HepG2 (cell line): ENCODE data around the gene GALR1. TPM values are rescaled to one million over a fixed set of nuclear protein-coding genes. Genes with fewer than 3 reads are reported as not detected.

Experiments used
- ATAC-seq: fragments of 200-7000 bp; cut with Tn5 transposase; 3 replicates; pipeline ENCODE4 v1.9.1; 2020; ENCODE audit warnings: mild to moderate bottlenecking, moderate library complexity
- BruUV-seq: library from RNA; stranded (reverse); fragments of 400-500 nt; replicated peaks from 2 replicates; lab custom pipeline; 2021; lab: Mats Ljungman, UMichigan
- CTCF ChIA-PET: fragments of 300-600 bp; formaldehyde crosslinking; extraction: SDS; loops from one replicate; lab custom pipeline; 2021; ENCODE audit warnings: low total read pairs, inconsistent platforms, low intra/inter-chr PET ratio; lab: Yijun Ruan, JAX
- POLR2A ChIA-PET: fragments of 350-600 bp; sonication (Branson Sonifier 250); formaldehyde crosslinking; loops from one replicate; lab custom pipeline; 2020; ENCODE audit warnings: antibody characterized with exemption, inconsistent platforms; lab: Yijun Ruan, JAX
- DNase-seq: peaks from one replicate; pipeline ENCODE4 v3.0.0-alpha.2; 2015; ENCODE audit warnings: low spot score
- FAIRE-seq: peaks from 3 replicates; lab custom pipeline; 2011; peaks lifted over from hg19 to GRCh38; lab: Jason Lieb, UNC
- H2AFZ ChIP-seq: one replicate; pipeline ENCODE4 v1.6.1; 2011; ENCODE audit warnings: low read length, inconsistent platforms
- H3K27ac ChIP-seq: fragments of 300-600 bp; 3 replicates; pipeline ENCODE4 v1.8.0; 2011; ENCODE audit warnings: mixed run types, mild to moderate bottlenecking, mixed read lengths, low read length, inconsistent platforms; ENCODE audit not compliant: insufficient read depth; ENCODE audit errors: extremely low read length
- H3K27me3 ChIP-seq, 2 experiments: fragments of 200-600 bp in 1 of 2; 2 replicates in 1 of 2; 3 replicates in 1 of 2; pipeline versions ENCODE4 v1.6.0 to v1.8.0; 2011; ENCODE audit warnings: low read length in 2 of 2, mild to moderate bottlenecking in 2 of 2, moderate library complexity in 2 of 2, inconsistent platforms in 1 of 2; ENCODE audit not compliant: insufficient read depth in 2 of 2, control insufficient read depth in 1 of 2
- H3K36me3 ChIP-seq, 2 experiments: fragments of 200-600 bp in 1 of 2; replicated peaks in 1 of 2; 2 replicates in 1 of 2; 3 replicates in 1 of 2; pipeline versions ENCODE4 v1.5.1 to v1.8.0; 2011; ENCODE audit warnings: low read length in 2 of 2, inconsistent platforms in 1 of 2; ENCODE audit not compliant: insufficient read depth in 2 of 2, control insufficient read depth in 1 of 2
- H3K4me1 ChIP-seq: 2 replicates; pipeline ENCODE4 v1.5.1; 2012; ENCODE audit warnings: low read length, inconsistent platforms; ENCODE audit not compliant: insufficient read depth
- H3K4me2 ChIP-seq: 2 replicates; pipeline ENCODE4 v1.6.0; 2011; ENCODE audit warnings: low read depth, low read length, inconsistent platforms
- H3K4me3 ChIP-seq, 3 experiments: fragments of 200-600 bp in 1 of 3; sonication (generic), shearing (Covaris generic) in 1 of 3; replicated peaks in 1 of 3; 2 replicates each; pipeline ENCODE4 v1.5.1; 2011 to 2016; ENCODE audit warnings: low read length in 3 of 3, inconsistent platforms in 2 of 3, low read depth in 2 of 3, mild to moderate bottlenecking in 2 of 3, control low read depth in 1 of 3, mixed read lengths in 1 of 3; ENCODE audit not compliant: insufficient read depth in 1 of 3
- H3K79me2 ChIP-seq: one replicate; pipeline ENCODE4 v1.6.1; 2011; ENCODE audit warnings: low read length, inconsistent platforms; ENCODE audit not compliant: insufficient read depth
- H3K9ac ChIP-seq: 2 replicates; pipeline ENCODE4 v1.6.0; 2011; ENCODE audit warnings: mild to moderate bottlenecking, low read depth, low read length, inconsistent platforms; ENCODE audit not compliant: insufficient read depth
- H3K9me3 ChIP-seq: 2 replicates; pipeline ENCODE4 v1.5.1; 2012; ENCODE audit warnings: mild to moderate bottlenecking, low read length
- H4K20me1 ChIP-seq: 2 replicates; pipeline ENCODE4 v1.6.0; 2011; ENCODE audit warnings: inconsistent platforms, mild to moderate bottlenecking, low read length, moderate library complexity; ENCODE audit not compliant: insufficient read depth
- E2F1 ChIP-seq: sonication (generic); formaldehyde crosslinking; IDR thresholded peaks from 2 replicates; pipeline ENCODE4 v1.5.0; 2020; ENCODE audit warnings: missing genetic modification reagents
- FOSL2 ChIP-seq: sonication (generic); formaldehyde crosslinking; IDR thresholded peaks from 2 replicates; pipeline ENCODE4 v1.4.0; 2020; ENCODE audit warnings: missing genetic modification reagents
- FOXA3 ChIP-seq: IDR thresholded peaks from 2 replicates; pipeline ENCODE4 v1.6.1; 2016; ENCODE audit warnings: missing genetic modification reagents, missing compliant biosample characterization
- GTF3A ChIP-seq: sonication (generic); formaldehyde crosslinking; conservative IDR thresholded peaks from 2 replicates; pipeline ENCODE4 v1.4.0; 2020; ENCODE audit warnings: mild to moderate bottlenecking, missing genetic modification reagents
- HOMEZ ChIP-seq: IDR thresholded peaks from 2 replicates; pipeline ENCODE4 v1.6.1; 2016; ENCODE audit warnings: low read depth
- SOX13 ChIP-seq, 3 experiments: fragments of 450-650 bp in 1 of 3; sonication (generic) in 1 of 3; formaldehyde crosslinking in 1 of 3; IDR thresholded peaks in 2 of 3; conservative IDR thresholded peaks in 1 of 3; 2 replicates each; pipeline versions ENCODE4 v1.5.0 to v1.6.1; 2016 to 2020; ENCODE audit warnings: antibody characterized with exemption in 1 of 3, mild to moderate bottlenecking in 1 of 3, missing compliant biosample characterization in 1 of 3, missing genetic modification reagents in 1 of 3, moderate library complexity in 1 of 3
- ZFX ChIP-seq: sonication (generic); formaldehyde crosslinking; IDR thresholded peaks from 2 replicates; pipeline ENCODE4 v1.4.0; 2020; ENCODE audit warnings: mild to moderate bottlenecking, low read depth, missing genetic modification reagents, moderate library complexity
- ZKSCAN1 ChIP-seq: fragments of 150-350 bp; IDR thresholded peaks from 2 replicates; pipeline ENCODE4 v1.6.1; 2014; ENCODE audit warnings: low read length
- ZNF460 ChIP-seq: sonication (generic); formaldehyde crosslinking; IDR thresholded peaks from 2 replicates; pipeline ENCODE4 v1.5.1; 2020; ENCODE audit warnings: missing genetic modification reagents, mild to moderate bottlenecking, borderline replicate concordance
- ZNF558 ChIP-seq: sonication (generic); formaldehyde crosslinking; IDR thresholded peaks from 2 replicates; pipeline ENCODE4 v1.9.0; 2022; ENCODE audit warnings: mild to moderate bottlenecking, missing genetic modification reagents, borderline replicate concordance
- WGBS: methylation state at CpG from one replicate; pipeline ENCODE4 v1.1.6; 2017; ENCODE audit warnings: low lambda C conversion rate; 5-methylcytosine and 5-hydroxymethylcytosine counted together
- in situ Hi-C: cut with HindIII; loops from 2 replicates; pipeline ENCODE4 v1.10.0; 2017; ENCODE audit warnings: low pct_unique_long_range_greater_than_20kb; ENCODE audit not compliant: extremely low pct_ligation_motif_present
- intact Hi-C: fragments of 100-400 bp; cut with micrococcal nuclease; formaldehyde crosslinking; loops from one replicate; pipeline ENCODE4 v1.10.0; 2022; ENCODE audit not compliant: unreplicated experiment
- polyA plus RNA-seq, 8 experiments: library from polyadenylated mRNA; depleted of rRNA in 3 of 8; stranded (reverse) in 7 of 8; unstranded in 1 of 8; fragments of >200 nt; fragmentation: Illumina TruSeq in 4 of 8; extraction: Trizol in 4 of 8; gene quantifications; 2 replicates each; pipeline versions ENCODE4 v1.2.1 to v1.2.3, GENCODE V29; 2011 to 2016; ENCODE audit warnings: low read depth in 4 of 8, missing spikeins in 1 of 8, mixed read lengths in 1 of 8; ENCODE audit not compliant: insufficient read depth in 1 of 8
- total RNA-seq, 5 experiments: library from RNA; depleted of rRNA; stranded (reverse); fragments of >200 nt; fragmentation: Illumina TruSeq; extraction: Trizol; gene quantifications; 2 replicates each; pipeline ENCODE4 v1.2.3, GENCODE V29; 2016; ENCODE audit warnings: low read depth in 1 of 5

Gene GALR1
- total and polyA plus RNA-seq, 2 of the 13 experiments (the other 11 are each of a cell fraction or from before 2014, with no cell fraction given): not detected

DNA sequence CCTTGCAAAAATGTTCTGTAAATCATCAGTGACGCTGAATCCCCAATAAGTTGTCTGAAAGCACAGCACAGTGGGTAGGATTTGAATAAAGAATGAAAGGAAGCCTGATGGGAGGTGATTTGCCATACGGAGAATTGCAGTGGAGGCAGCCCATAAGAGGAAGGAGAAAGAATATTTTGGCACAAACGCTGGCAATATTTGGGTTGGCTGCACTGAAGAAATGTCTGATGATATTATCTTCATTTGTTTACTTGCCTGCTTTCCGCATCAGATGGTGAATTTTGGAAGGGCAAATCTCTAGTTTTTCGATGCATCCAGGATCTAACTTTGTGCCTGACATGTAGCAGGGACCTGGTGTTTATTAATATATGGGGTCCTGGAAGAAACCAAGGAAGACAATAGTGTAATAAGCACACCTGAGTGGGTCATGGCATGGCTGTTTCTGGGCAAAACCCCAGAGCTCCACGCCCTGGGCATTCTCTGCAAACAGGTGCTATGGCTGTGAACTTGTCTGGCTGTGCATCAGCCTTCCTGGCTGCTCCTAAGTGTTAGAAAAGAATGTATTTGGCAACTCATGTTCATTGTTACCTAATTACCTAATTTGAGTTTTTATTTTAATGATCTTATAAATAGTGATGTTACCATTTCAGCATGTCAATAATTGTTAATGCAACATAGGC, 5.9 kb downstream of the GALR1 start:
- Histone ChIP-seq H2AFZ (no peak overlapping the region), H3K79me2 (no peaks in the 10 kb centered on the region), H3K4me2 (no peak overlapping the region), H4K20me1 (no peaks in the 10 kb centered on the region), H3K27me3 (peaks cover 1 to 24% of the 10 kb centered on the region in 2 experiments; a peak in 3 of 5 replicates), H3K36me3 (no peaks in the 10 kb centered on the region), H3K4me1 (no peaks in the 10 kb centered on the region), H3K9me3 (peaks cover 12% of the 10 kb centered on the region), H3K9ac (no peak overlapping the region), H3K27ac (no peak overlapping the region), H3K4me3 (no peak overlapping the region)
- no peak for FAIRE-seq
- WGBS: 10% methylated on average over 5 of the region's 6 CpGs
- no peak for TF ChIP-seq ZKSCAN1
- BruUV-seq: no TSS peak
- POLR2A ChIA-PET: no interaction called here
- CTCF ChIA-PET: no interaction called here
- DNase-seq: no peak
- in situ Hi-C loops (no loop called here), intact Hi-C loops (loop anchor here (1.0 kb wide), 1 partner anchor 19 kb away; no protein-coding TSS in a partner anchor)
- ATAC-seq: no peak

DNA sequence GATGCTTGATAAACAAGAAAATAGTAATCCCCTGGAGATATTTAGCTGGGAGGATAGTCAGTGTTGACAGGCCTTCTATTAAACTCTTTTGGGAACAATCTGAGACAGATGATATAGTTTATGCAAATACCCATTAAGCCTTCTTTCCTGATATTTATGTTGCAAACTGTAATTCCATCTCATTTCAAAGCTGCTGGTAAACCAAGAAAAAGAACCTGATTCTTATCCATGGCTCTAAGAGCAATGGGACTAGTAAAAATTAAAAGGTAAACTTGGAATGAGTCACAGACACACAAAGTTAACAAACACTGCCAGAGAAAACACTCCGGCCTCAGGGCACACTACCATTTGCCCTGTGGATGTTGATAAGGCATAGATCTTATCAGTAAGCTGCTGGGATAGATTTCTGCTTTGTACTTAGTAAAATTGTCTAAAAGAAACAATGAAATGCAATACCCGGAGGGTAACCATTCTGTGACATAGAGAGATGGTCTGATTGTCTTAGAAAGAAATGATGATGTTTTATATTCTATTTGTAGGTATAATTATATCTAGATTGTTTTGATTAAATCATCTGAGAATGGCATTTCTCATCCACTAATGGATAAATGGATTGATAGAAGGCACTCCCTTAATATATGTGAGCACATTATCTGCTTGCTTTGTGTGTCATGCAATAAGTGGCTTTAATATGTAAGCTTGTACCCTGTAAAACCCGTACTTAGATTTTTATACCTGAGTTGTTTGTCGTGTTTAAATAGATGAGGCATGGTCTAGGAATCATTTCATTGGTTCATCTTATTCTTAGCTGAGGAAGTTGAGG, 13.2 kb downstream of the GALR1 start:
- FAIRE-seq (no peak), DNase-seq (peak; percentile 16), ATAC-seq (peak; percentile 55; the same call in 1 of the 3 replicates)
- H3K4me1 ChIP-seq: peaks cover 17% of the 10 kb centered on the region
- ChIA-PET POLR2A (no interaction called here), CTCF (no interaction called here)
- intact Hi-C loops: no loop called here
- H3K4me3 ChIP-seq: no peak overlapping the region
- no peak overlapping the region for H3K27ac ChIP-seq
- peaks cover 18% of the 10 kb centered on the region for H3K9me3 ChIP-seq
- no peak overlapping the region for H2AFZ ChIP-seq
- no peaks in the 10 kb centered on the region for H3K79me2 ChIP-seq
- no peak overlapping the region for H3K4me2 ChIP-seq
- no peaks in the 10 kb centered on the region for H3K27me3 ChIP-seq
- 25% methylated on average over 4 of the region's 4 CpGs for WGBS
- no peaks in the 10 kb centered on the region for H3K36me3 ChIP-seq
- no peaks in the 10 kb centered on the region for H4K20me1 ChIP-seq
- in situ Hi-C loops: no loop called here
- no peak overlapping the region for H3K9ac ChIP-seq
- BruUV-seq: no TSS peak
- TF ChIP-seq SOX13 (IDR thresholded peaks at IDR 0.05): no peak
- peak in 1 of 2 experiments; percentile 22; a peak in 1 of 4 replicates for TF ChIP-seq SOX13 (CRISPR knock-in tag; conservative IDR thresholded peaks at IDR 0.05 in 1 of 2, IDR thresholded peaks at IDR 0.05 in 1 of 2)
- TF ChIP-seq ZFX (CRISPR knock-in tag): no peak
- peak; percentile 84 for TF ChIP-seq FOSL2 (CRISPR knock-in tag)
- no peak for TF ChIP-seq E2F1 (CRISPR knock-in tag)
- TF ChIP-seq ZNF460: no peak
- TF ChIP-seq ZNF558 (CRISPR knock-in tag): no peak
- TF ChIP-seq HOMEZ (CRISPR knock-in tag): no peak
- TF ChIP-seq GTF3A: no peak
- TF ChIP-seq FOXA3 (CRISPR knock-in tag): peak; percentile 33; the same call in 1 of the 2 replicates
